ENCODE results near the gene NINL.
"Not testable (repeated sequence)": the region's sequence is repeated elsewhere in the genome, so short reads cannot be mapped to it uniquely, and the experiment has no call there.

NINL gene

DNA sequence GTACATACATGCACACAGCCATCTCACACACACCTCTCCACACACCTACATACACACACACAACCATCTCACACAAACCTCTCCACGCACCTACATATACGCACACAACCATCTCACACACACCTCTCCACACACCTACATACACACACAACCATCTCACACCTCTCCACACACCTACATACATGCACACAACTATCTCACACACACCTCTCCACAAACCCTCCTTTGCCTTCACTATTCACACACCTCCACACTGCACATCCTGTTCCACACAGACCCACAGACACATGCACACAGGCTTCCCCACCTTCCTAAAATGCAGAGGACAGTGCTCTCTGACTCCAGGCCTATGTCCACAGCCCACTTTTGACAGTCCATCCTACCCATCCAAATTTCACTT lies 16.3 kb upstream of the NINL start:
- Histone ChIP-seq H3K9me2 (replicated peaks; ENCODE audit: control insufficient read depth, low read length) (no peaks in the 10 kb centered on the region), H3K36me3 (ENCODE audit: control insufficient read depth, low read length) (no peaks in the 10 kb centered on the region), H3F3A (ENCODE audit: control insufficient read depth, insufficient read depth) (no peaks in the 10 kb centered on the region), H3K27me3 (ENCODE audit: control insufficient read depth, low read length) (no peaks in the 10 kb centered on the region), H3K4me2 (ENCODE audit: low read length) (no peak overlapping the region), H3K27ac (ENCODE audit: low read depth, low read length) (no peak overlapping the region), H3K79me2 (ENCODE audit: control insufficient read depth, low read length) (no peaks in the 10 kb centered on the region), H4K20me1 (ENCODE audit: control insufficient read depth, insufficient read depth, low read depth, low read length) (no peaks in the 10 kb centered on the region), H3K4me3 (ENCODE audit: low read length) (no peak overlapping the region), H3K4me1 (ENCODE audit: control insufficient read depth, low read length) (no peaks in the 10 kb centered on the region), H3K9me3 (ENCODE audit: control insufficient read depth, insufficient read depth, low read length) (no peaks in the 10 kb centered on the region)
- TF ChIP-seq, protein P1, sequence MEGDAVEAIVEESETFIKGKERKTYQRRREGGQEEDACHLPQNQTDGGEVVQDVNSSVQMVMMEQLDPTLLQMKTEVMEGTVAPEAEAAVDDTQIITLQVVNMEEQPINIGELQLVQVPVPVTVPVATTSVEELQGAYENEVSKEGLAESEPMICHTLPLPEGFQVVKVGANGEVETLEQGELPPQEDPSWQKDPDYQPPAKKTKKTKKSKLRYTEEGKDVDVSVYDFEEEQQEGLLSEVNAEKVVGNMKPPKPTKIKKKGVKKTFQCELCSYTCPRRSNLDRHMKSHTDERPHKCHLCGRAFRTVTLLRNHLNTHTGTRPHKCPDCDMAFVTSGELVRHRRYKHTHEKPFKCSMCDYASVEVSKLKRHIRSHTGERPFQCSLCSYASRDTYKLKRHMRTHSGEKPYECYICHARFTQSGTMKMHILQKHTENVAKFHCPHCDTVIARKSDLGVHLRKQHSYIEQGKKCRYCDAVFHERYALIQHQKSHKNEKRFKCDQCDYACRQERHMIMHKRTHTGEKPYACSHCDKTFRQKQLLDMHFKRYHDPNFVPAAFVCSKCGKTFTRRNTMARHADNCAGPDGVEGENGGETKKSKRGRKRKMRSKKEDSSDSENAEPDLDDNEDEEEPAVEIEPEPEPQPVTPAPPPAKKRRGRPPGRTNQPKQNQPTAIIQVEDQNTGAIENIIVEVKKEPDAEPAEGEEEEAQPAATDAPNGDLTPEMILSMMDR (IDR thresholded peaks at IDR 0.05; ENCODE audit: low read depth, low read length, poor library complexity, severe bottlenecking): no peak

DNA sequence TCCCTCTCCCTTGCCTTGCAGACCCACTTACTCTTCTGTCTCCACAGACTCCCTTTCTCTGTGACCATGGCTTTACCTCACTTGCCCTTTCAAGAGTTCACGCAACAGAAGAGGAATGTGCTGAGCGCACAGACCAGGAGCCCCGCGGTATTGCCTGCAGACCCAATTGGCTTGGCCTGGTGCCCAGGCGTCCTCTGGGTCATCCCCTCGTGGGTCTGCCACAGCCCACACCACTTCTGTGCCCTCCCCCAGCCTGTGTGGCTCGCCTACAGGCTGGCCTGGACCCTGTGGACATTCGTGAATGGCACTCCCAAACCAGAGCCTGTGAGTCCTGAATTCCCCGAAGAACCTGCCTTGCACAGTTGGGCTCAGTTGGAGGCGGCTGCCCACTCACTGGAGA lies 15.3 kb upstream of the NINL start:
- Histone ChIP-seq H3K27me3 (ENCODE audit: control insufficient read depth, low read length) (no peaks in the 10 kb centered on the region), H4K20me1 (ENCODE audit: control insufficient read depth, insufficient read depth, low read depth, low read length) (no peaks in the 10 kb centered on the region), H3F3A (ENCODE audit: control insufficient read depth, insufficient read depth) (no peaks in the 10 kb centered on the region), H3K79me2 (ENCODE audit: control insufficient read depth, low read length) (no peaks in the 10 kb centered on the region), H3K36me3 (ENCODE audit: control insufficient read depth, low read length) (no peaks in the 10 kb centered on the region), H3K9me2 (replicated peaks; ENCODE audit: control insufficient read depth, low read length) (no peaks in the 10 kb centered on the region), H3K4me2 (ENCODE audit: low read length) (no peak overlapping the region), H3K4me3 (ENCODE audit: low read length) (no peak overlapping the region), H3K27ac (ENCODE audit: low read depth, low read length) (no peak overlapping the region), H3K4me1 (ENCODE audit: control insufficient read depth, low read length) (no peaks in the 10 kb centered on the region), H3K9me3 (ENCODE audit: control insufficient read depth, insufficient read depth, low read length) (no peaks in the 10 kb centered on the region)
- TF ChIP-seq, protein P1 (IDR thresholded peaks at IDR 0.05; ENCODE audit: low read depth, low read length, poor library complexity, severe bottlenecking): no peak
- no peak for TF ChIP-seq EZH2phosphoT487 (IDR thresholded peaks at IDR 0.05; ENCODE audit: borderline replicate concordance, low read length)

DNA sequence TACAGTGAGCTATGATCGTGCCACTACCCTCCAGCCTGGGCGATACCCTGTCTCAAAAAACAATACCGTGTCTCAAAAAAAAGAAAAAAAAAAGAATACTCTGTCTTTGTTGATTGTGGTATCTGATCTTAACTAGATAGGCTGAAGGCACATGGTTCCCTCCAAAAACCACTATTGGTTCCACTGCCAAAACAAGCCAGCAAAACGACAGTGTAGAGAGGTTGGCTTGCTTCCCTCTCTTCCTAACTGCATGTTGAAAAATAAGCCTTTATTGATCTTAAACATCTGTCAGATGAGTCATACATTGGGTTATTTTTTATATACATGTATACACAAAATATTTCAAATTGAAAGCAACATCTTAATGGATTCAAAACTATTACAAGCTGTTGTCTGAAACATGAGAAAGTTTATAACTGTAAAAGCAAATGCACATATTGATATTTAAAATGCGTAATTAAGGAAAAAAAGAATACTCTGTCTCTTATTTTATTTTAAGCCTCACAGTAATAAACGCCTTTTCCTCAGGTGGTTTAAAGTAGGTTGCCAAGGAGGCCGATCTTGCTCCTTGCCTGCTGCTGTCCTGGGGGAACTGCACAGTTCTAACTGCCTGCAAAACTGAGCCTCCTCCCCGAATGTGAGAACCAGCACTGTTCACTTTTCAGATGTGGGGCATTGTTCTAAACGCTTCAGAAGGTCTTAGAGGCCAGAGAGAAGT lies 7.0 kb upstream of the NINL start:
- Histone ChIP-seq H3K9me2 (replicated peaks; ENCODE audit: control insufficient read depth, low read length) (no peaks in the 10 kb centered on the region), H3F3A (ENCODE audit: control insufficient read depth, insufficient read depth) (no peaks in the 10 kb centered on the region), H3K27ac (ENCODE audit: low read depth, low read length) (no peak overlapping the region), H3K4me1 (ENCODE audit: control insufficient read depth, low read length) (no peaks in the 10 kb centered on the region), H3K9me3 (ENCODE audit: control insufficient read depth, insufficient read depth, low read length) (no peaks in the 10 kb centered on the region), H3K4me3 (ENCODE audit: low read length) (no peak overlapping the region), H3K4me2 (ENCODE audit: low read length) (no peak overlapping the region), H4K20me1 (ENCODE audit: control insufficient read depth, insufficient read depth, low read depth, low read length) (no peaks in the 10 kb centered on the region), H3K36me3 (ENCODE audit: control insufficient read depth, low read length) (no peaks in the 10 kb centered on the region), H3K79me2 (ENCODE audit: control insufficient read depth, low read length) (no peaks in the 10 kb centered on the region), H3K27me3 (ENCODE audit: control insufficient read depth, low read length) (no peaks in the 10 kb centered on the region)
- no peak for TF ChIP-seq EZH2phosphoT487 (IDR thresholded peaks at IDR 0.05; ENCODE audit: borderline replicate concordance, low read length)
- TF ChIP-seq, protein P1 (IDR thresholded peaks at IDR 0.05; ENCODE audit: low read depth, low read length, poor library complexity, severe bottlenecking): no peak

DNA sequence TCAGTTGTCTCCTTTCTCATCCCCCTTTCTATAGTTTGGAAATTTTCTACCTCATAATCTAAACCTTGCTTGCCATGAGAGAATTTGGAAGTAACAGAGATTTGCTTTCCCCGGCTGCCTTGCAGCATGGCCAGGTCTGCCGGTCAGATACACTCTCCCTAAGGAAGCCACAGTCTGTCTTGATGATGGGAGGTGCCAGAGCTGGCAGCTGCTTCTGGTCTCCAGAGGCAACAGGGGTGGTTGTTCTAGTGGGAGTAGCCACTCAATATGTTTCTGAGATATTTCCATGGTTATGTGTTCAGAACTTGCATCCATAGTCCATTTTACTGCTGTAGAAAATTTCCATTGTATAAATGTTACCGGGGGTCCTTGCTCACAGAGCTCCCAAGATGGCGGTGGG lies 5.4 kb upstream of the NINL start:
- not testable (repeated sequence) for H3K79me2 ChIP-seq (ENCODE audit: control insufficient read depth, low read length); H3K9me3 ChIP-seq (ENCODE audit: control insufficient read depth, insufficient read depth, low read length); H3K4me1 ChIP-seq (ENCODE audit: control insufficient read depth, low read length); H3K9me2 ChIP-seq (replicated peaks; ENCODE audit: control insufficient read depth, low read length); H3K27ac ChIP-seq (ENCODE audit: low read depth, low read length); H3F3A ChIP-seq (ENCODE audit: control insufficient read depth, insufficient read depth); H3K4me3 ChIP-seq (ENCODE audit: low read length); H3K36me3 ChIP-seq (ENCODE audit: control insufficient read depth, low read length); H4K20me1 ChIP-seq (ENCODE audit: control insufficient read depth, insufficient read depth, low read depth, low read length); H3K27me3 ChIP-seq (ENCODE audit: control insufficient read depth, low read length); H3K4me2 ChIP-seq (ENCODE audit: low read length)

Data from DOHH2 (cell line).